NCI-H2029 treated with DMSO at 0.1 percent for 48 hours (cell line): ENCODE data around the gene DDC.

Source experiments
- DNase-seq: peaks from one replicate; lab custom pipeline; 2025; lab: John Stamatoyannopoulos, UW

The DDC gene

GRCh38 chr7:50455658-50456057, 109.5 kb downstream of the DDC start:
- no peak for DNase-seq

DNA sequence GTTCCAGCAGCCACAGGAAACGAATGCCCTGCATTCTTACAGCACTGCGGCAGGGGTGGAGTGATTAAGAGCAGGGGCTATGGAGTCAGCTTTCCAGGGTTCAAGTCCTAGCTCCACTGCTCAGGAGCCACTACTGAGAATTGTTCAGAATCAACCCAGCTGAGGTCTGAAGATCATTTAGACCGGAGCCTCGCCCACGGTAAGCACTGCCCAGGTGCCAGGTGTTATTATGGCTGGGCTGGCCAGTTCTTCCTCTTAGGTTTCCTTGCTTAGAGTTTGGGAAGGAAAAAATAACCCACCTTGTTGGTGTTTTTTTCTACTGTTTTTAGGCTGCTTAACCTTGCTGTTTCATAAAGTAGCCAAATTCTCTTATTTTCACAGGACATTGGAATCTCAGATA, 110.2 kb downstream of the DDC start:
- DNase-seq: no peak

DNA sequence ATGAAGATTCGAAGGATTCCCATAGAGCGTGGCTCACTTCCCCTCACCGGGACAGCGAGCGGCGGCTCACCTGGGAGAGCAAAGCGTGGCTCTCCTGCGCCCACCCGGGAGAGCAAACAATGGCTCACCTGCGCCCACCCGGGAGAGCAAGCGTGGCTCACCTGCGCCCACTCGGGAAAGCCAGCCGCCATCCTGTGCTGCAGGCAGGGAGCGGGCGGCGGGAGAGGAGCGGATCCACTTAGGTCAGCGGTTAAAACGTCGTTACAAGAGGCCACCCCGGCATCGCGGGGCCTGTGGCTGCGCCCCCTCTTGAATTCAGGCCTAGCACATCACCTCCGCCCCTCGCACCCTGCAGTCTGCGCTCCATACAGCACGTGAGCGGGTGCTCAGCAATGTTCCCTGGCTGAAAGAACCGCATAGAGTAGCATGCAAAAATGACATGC, 114.6 kb downstream of the DDC start:
- no peak for DNase-seq

- peak; percentile 62 for DNase-seq
These were observed 115.2 kb downstream of the DDC start, which contains the start of gene FIGNL1 for GRCh38 chr7:50449881-50450589. FIGNL1 (minus strand) TSS chr7:50450350; CDS start chr7:50447287, 3,063 bp downstream.

DNA sequence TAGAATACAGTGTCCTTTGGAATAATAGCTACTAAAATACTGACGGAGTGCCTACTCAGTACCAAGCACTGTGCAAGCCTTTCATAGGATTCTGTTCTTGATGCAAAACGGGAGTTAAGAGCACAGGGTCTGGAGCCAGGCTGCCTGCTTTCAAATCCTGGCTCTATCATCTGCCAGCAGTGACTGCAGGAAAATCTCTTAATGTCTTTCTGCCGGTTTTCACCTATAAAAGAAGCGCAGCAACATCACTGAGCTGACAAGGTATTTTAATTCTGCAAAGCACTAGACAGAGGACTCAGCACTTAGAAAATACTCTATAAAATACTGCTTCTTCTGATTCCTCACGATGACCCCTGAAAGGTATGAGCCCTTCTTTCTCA, 115.7 kb downstream of the DDC start:
- no peak for DNase-seq

DNA sequence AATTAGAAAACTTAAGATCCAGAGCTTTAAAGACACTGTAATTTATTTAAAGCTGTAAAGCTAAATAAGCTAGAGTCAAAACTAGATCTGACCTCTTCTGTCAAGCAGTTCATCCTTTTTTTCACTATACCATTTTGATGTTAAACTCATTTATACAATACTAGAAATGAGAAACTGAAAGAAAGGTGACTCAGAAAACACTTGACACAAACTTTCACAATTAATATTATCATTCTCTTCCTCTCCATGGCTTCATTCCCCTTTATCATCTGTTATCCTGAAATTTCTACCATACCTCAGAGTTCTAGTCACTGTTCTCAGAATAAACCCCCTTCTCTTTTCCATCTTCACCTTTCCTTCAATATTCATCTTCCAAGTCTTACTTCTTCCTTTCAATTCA, 116.4 kb downstream of the DDC start:
- DNase-seq: no peak

DNA sequence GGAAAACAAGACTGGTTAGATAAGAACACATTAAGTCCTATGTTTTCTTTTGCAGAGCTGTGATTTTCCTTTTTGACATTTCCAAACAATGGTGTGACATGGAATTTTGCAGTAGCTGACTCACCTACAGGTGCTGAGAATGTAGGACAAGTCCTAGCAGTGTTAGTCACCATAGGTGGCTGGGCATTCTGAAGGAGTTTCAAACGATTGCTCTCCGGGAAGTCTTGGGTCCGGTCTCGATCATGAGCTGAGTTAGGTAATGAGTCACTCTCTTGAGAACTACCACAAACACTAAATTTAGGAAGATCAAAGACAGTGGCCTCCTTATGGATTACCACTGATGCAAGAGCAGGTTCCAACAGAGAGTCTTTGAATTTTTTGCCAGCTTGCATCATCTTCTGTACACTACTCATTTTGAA, 118.7 kb downstream of the DDC start:
- no peak for DNase-seq

- DNase-seq: no peak
These were observed 128.9 kb downstream of the DDC start for GRCh38 chr7:50436133-50436806.

GRCh38 chr7:50431722-50432305, 133.4 kb downstream of the DDC start:
- no peak for DNase-seq

GRCh38 chr7:50431316-50431715, 133.9 kb downstream of the DDC start:
- no peak for DNase-seq

DNA sequence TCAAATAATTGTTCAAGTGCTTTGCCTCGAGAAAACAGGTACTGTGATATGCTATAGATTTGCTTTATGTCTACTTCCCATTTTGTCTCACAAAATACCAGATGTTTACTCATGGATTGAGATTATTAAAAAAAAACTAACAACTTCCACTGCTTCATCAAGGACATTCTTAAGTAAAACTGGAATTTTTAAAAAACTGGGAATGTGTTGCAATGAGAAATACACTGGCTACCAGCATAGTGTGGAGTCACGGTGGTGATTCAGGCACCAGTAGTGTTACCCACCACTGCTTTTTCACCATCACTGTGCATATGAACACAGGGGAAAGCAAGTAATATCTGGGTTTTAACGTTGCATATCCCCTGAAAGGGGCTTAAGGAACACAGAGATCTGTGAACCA, 136.3 kb downstream of the DDC start:
- no peak for DNase-seq

DNA sequence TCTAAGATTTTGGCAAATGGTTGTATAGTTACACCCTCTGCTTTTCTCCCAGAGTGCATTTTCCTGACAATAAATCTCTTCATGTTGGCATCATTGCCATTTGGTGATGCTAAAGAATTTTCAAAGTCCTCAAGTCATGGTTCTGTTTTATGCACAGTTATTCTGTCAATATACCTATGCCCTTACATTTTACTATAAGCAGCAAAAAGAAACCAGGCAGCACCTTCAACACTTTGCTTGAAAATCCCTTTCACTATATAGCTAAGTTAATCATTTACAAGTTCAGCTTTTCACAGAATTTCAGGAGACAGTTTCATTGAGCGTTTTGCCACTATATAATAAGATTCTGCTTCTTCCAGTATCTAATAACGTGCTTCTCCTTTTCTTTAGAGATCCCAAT, 137.7 kb downstream of the DDC start:
- DNase-seq: no peak

DNA sequence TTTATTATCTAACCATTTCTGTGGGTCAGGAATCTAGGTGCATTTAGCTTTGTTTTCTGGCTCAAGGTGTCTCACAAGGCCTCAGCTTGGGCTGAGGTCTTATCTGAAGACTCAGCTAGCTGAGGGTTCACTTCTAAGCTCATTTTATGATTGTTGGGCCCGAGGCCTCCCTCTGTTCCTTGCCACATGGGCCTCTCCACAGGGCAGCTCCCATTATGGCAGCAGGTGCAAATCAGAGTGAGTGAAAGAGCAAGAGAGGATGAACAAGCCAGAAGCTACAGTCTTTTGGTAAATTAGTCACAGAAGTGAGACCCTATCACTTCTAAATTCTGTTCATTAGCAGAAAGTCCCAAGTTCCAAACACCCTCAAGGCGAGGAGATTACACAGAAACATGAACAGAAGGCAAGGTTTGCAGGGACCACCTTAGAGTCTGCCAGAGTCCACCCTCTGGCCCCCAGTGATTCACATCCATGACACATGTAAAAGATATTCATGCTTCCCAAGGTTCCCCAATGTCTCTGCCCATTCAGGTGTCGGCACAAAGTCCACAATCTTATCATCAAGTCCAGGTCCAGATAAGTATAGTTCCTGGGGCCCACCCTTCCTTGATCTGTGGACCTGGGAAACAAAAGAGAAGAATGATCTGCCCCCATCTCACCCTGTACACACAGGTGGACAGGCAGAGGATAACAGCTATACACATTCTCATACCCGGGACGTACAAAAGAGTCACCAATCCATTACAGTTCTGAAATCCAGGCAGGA, 138.7 kb downstream of the DDC start:
- no peak for DNase-seq

GRCh38 chr7:50425318-50425717, 139.9 kb downstream of the DDC start:
- no peak for DNase-seq

GRCh38 chr7:50423860-50424259, 141.3 kb downstream of the DDC start:
- no peak for DNase-seq

DNA sequence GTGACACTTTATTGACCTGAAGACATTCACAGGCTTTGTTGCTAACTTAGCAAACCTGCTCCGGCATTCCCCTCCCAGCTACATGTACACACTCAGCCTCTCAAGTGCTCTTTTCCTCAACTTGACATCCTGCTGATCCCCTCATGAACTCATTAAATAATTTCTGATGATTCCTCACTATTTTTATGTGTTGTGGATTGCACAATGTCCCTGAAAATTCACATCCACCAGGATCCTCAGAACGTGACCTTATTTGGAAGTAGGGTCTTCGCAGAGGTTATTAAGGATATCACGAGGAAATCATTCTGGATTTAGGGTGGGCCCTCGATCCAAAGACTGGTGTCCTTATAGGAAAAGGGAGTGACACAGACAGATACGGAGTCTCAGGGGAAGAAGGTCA, 142.3 kb downstream of the DDC start:
- DNase-seq: no peak

DNA sequence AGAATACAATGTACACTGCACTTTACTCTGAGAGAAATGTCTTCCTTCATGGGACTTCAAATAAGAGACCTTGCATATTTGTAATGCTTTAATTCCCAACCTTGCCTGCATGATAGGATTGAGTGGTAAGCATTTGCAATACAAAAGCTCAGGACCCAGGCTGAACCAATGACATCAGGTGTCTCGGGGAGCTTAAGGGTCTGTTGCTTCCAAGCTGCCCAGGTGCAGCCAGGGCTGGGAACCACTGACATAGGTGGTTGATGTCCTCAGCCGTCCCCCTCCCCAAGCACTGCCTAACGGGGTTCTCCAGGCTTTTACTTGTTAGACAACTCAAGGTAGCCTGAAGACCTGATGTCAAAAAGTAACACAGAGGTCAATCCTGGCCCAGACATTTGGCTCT, 144.2 kb downstream of the DDC start:
- DNase-seq: no peak

GRCh38 chr7:50418526-50419290, 146.5 kb downstream of the DDC start:
- DNase-seq: no peak

- peak; percentile 15 for DNase-seq
These were observed 147.1 kb downstream of the DDC start for GRCh38 chr7:50418086-50418515.

DNA sequence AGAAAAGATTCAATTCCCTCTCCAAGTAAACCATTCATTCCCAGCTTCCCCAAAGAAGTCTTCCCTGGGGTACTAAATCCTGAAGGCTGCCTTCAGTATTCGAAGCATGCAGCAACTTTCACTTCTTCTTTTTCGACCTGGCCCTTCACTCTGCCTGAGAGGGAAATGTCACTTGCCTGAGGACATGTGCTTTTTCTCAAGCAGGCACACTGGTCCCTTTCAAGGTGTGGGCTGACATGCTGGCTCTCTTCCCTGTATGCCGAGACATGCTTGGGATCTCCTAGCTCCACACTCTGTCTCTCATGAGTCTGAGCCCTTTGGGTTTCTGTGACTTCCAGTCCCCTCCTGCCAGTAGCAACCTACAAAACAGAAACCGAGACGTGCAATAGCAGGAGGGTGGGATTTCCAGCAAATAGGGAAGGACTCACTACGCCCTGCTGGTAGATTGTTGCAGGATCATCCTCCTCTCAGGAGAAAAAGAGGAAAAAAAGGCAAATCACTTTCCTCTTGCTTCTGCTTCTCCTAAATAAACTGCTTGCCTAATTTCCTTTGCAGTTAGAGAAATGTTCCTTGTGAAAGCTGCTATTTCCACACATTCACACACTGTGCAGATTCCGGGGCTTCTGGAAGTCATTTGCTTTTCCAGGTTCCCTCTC, 148.6 kb downstream of the DDC start:
- no peak for DNase-seq

DNA sequence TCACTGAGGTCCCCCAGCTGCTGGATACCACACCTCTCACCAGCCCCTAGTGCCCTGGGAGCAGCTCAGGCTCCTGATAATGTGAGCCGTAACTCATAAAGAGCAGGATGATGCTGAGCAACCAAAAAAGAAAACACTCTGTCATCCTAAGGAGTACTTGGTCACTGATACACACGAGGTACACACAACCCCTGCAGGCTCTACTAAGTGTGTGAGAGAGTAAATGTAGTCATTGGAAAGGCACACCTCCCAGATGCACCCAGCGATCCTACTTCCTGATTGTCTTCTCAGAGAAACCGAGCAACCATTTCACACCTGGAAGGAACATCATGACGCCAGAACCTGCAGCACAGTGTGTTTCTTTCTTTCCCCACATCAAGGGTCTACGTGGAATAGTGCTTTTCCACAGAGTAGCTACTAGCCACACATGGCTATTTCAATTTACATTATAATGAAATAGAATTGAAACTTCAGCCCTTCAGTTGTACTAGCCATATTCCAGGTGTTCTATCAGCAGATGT, 149.3 kb downstream of the DDC start:
- no peak for DNase-seq
